Stimulated activated CD4-positive, alpha-beta T cell treated with anti-CD3 and anti-CD28 coated beads, Interleukin-1b, Interleukin-23, amount 100 ng/mL, for 48 hours (primary cell): Measurements from ENCODE around the gene CARD8.
"Not testable (repeated sequence)": the region's sequence is repeated elsewhere in the genome, so short reads cannot be mapped to it uniquely, and the experiment has no call there.

Experiments used
- DNase-seq: peaks from one replicate; pipeline ENCODE4 v3.0.0-alpha.2; 2020

The CARD8 gene

GRCh38 chr19:48260359-48260714 is 4.6 kb upstream of the CARD8 start:
- not testable (repeated sequence) for DNase-seq

- not testable (repeated sequence) for DNase-seq
Measured at GRCh38 chr19:48258992-48259391, 3.3 kb upstream of the CARD8 start.

GRCh38 chr19:48258350-48258749 is 2.6 kb upstream of the CARD8 start:
- peak; percentile 37 for DNase-seq

- no peak for DNase-seq
Measured at GRCh38 chr19:48254529-48254970, 1.2 kb downstream of the CARD8 start.

GRCh38 chr19:48253999-48254398 is 1.7 kb downstream of the CARD8 start:
- no peak for DNase-seq

GRCh38 chr19:48252609-48253008 is 3.1 kb downstream of the CARD8 start:
- no peak for DNase-seq

- no peak for DNase-seq
Measured at GRCh38 chr19:48250290-48251025, 5.3 kb downstream of the CARD8 start.

- DNase-seq, result peak; percentile 83
Measured at GRCh38 chr19:48249502-48250014, 6.2 kb downstream of the CARD8 start.

GRCh38 chr19:48248081-48248833 is 7.5 kb downstream of the CARD8 start:
- DNase-seq, result no peak

- no peak for DNase-seq
Measured at GRCh38 chr19:48247212-48247611, 8.5 kb downstream of the CARD8 start.

- DNase-seq, result no peak
Measured at GRCh38 chr19:48246101-48246500, 9.6 kb downstream of the CARD8 start.

- DNase-seq, result peak; percentile 38
Measured at GRCh38 chr19:48244281-48244680, 11.4 kb downstream of the CARD8 start.

GRCh38 chr19:48241771-48242170 is 13.9 kb downstream of the CARD8 start:
- DNase-seq, result not testable (repeated sequence)

- DNase-seq, result no peak
Measured at GRCh38 chr19:48239582-48240141, 16.1 kb downstream of the CARD8 start.

GRCh38 chr19:48239120-48239519 is 16.6 kb downstream of the CARD8 start:
- no peak for DNase-seq

GRCh38 chr19:48237057-48237456 is 18.7 kb downstream of the CARD8 start:
- no peak for DNase-seq

- DNase-seq, result peak; percentile 49
Measured at GRCh38 chr19:48230555-48231129, 25.1 kb downstream of the CARD8 start.

GRCh38 chr19:48221628-48222027 is 34.1 kb downstream of the CARD8 start:
- DNase-seq, result no peak

- DNase-seq, result not testable (repeated sequence)
Measured at GRCh38 chr19:48220784-48221183, 34.9 kb downstream of the CARD8 start.

- DNase-seq, result no peak
Measured at GRCh38 chr19:48218997-48219396, 36.7 kb downstream of the CARD8 start.

GRCh38 chr19:48216933-48217332 is 38.8 kb downstream of the CARD8 start:
- no peak for DNase-seq

GRCh38 chr19:48213959-48214358 is 41.8 kb downstream of the CARD8 start:
- DNase-seq, result no peak

- no peak for DNase-seq
Measured at GRCh38 chr19:48210005-48210404, 45.7 kb downstream of the CARD8 start.
